Fibroblast of villous mesenchyme (primary cell): ENCODE results near the gene HOXB3. TPM values are rescaled to one million over a fixed set of nuclear protein-coding genes. Genes with fewer than 3 reads are reported as not detected.
A peak's percentile ranks its signal among the peaks of the same experiment; 100 is the strongest.

Source experiments
- DNase-seq: peaks from one replicate; pipeline ENCODE4 v3.0.0-alpha.2; 2010; ENCODE audit warnings: low read depth
- H3K4me3 ChIP-seq: 2 replicates; pipeline ENCODE4 v1.5.1; 2011; ENCODE audit warnings: low read depth, mild to moderate bottlenecking, low read length
- CTCF ChIP-seq: IDR thresholded peaks from 2 replicates; pipeline ENCODE4 v1.5.1; 2012; ENCODE audit warnings: low read depth, mild to moderate bottlenecking, low read length; ENCODE audit not compliant: insufficient read depth
- total RNA-seq: library from RNA; depleted of rRNA; stranded (reverse); fragments of >200 nt; gene quantifications from 2 replicates; pipeline ENCODE4 v1.2.3, GENCODE V29; 2012

Gene HOXB3
- total RNA-seq, 1 donor, result 4.3 TPM

- no peak overlapping the region for H3K4me3 ChIP-seq
- DNase-seq, result no peak
These were observed 33.3 kb downstream of the HOXB3 start for GRCh38 chr17:48556576-48557401.

GRCh38 chr17:48556229-48556575, 33.8 kb downstream of the HOXB3 start:
- TF ChIP-seq CTCF, result no peak
- H3K4me3 ChIP-seq, result no peak overlapping the region
- no peak for DNase-seq

More at GRCh38 chr17:48556576-48557401, 33.3 kb downstream of the HOXB3 start:
- no peak for TF ChIP-seq CTCF

GRCh38 chr17:48555258-48556228, 34.5 kb downstream of the HOXB3 start:
- peak; percentile 90 for DNase-seq
- TF ChIP-seq CTCF, result no peak

GRCh38 chr17:48554412-48555257, 35.4 kb downstream of the HOXB3 start:
- TF ChIP-seq CTCF, result no peak
- no peak overlapping the region for H3K4me3 ChIP-seq
- no peak for DNase-seq

More at GRCh38 chr17:48555258-48556228, 34.5 kb downstream of the HOXB3 start:
- H3K4me3 ChIP-seq, result peak overlapping the region; percentile 41

- no peak overlapping the region for H3K4me3 ChIP-seq
- DNase-seq, result no peak
- TF ChIP-seq CTCF, result no peak
These were observed 36.2 kb downstream of the HOXB3 start for GRCh38 chr17:48553826-48554225.

GRCh38 chr17:48553190-48553547, 36.9 kb downstream of the HOXB3 start:
- no peak for TF ChIP-seq CTCF
- no peak overlapping the region for H3K4me3 ChIP-seq
- DNase-seq, result no peak
